A549 (cell line): ENCODE measurements around the gene DCK. TPM values are rescaled to one million over a fixed set of nuclear protein-coding genes. Genes with fewer than 3 reads are reported as not detected.

Source experiments
- ATAC-seq, 2 experiments: fragments of 200-7000 bp in 1 of 2; fragments of >200 bp in 1 of 2; cut with Nextera tagmentation in 1 of 2; cut with Tn5 transposase in 1 of 2; 3 replicates each; pipeline versions ENCODE4 v1.8.0 to v1.9.1; 2018 to 2020; ENCODE audit warnings: mild to moderate bottlenecking in 1 of 2, moderate library complexity in 1 of 2
- CTCF ChIA-PET: fragments of 300-600 bp; sonication (Branson Sonifier 250); formaldehyde crosslinking; extraction: SDS; loops from one replicate; lab custom pipeline; 2021; ENCODE audit warnings: antibody characterized with exemption, inconsistent platforms; lab: Yijun Ruan, JAX
- POLR2A ChIA-PET: fragments of 350-600 bp; formaldehyde crosslinking; extraction: SDS; loops from one replicate; lab custom pipeline; 2021; ENCODE audit warnings: antibody characterized with exemption, inconsistent platforms; lab: Yijun Ruan, JAX
- DNase-seq, 2 experiments: peaks; one replicate each; pipeline versions ENCODE4 v3.0.0 to v3.0.0-alpha.2; 2011 to 2016; ENCODE audit warnings: low read depth in 1 of 2, low spot score in 1 of 2
- FAIRE-seq: peaks from 2 replicates; lab custom pipeline; 2011; peaks lifted over from hg19 to GRCh38; lab: Jason Lieb, UNC
- H3K27ac ChIP-seq, 2 experiments: fragments of >200 bp; sonication (Bioruptor Twin); formaldehyde crosslinking; 3 replicates each; pipeline ENCODE4 v1.5.1; 2016 to 2017
- H3K4me1 ChIP-seq: fragments of >200 bp; sonication (Bioruptor Twin); formaldehyde crosslinking; 3 replicates; pipeline ENCODE4 v1.6.1; 2016
- H3K4me2 ChIP-seq: fragments of >200 bp; sonication (Bioruptor Twin); formaldehyde crosslinking; 3 replicates; pipeline ENCODE4 v1.6.1; 2016
- H3K4me3 ChIP-seq: fragments of >200 bp; sonication (Bioruptor Twin); formaldehyde crosslinking; 3 replicates; pipeline ENCODE4 v1.5.1; 2016
- H3K9me3 ChIP-seq: fragments of >200 bp; sonication (Bioruptor Twin); formaldehyde crosslinking; 3 replicates; pipeline ENCODE4 v1.6.1; 2016
- ATOH8 ChIP-seq: fragments of 250-450 bp; sonication (Bioruptor Pico); IDR thresholded peaks from 2 replicates; pipeline ENCODE4 v1.5.0; 2020; ENCODE audit warnings: low read depth, mild to moderate bottlenecking, moderate library complexity
- BCL3 ChIP-seq: fragments of >200 bp; sonication (Bioruptor Twin); formaldehyde crosslinking; IDR thresholded peaks from 3 replicates; pipeline ENCODE4 v1.6.1; 2016
- BHLHE40 ChIP-seq: IDR thresholded peaks from 2 replicates; pipeline ENCODE4 v1.6.1; 2012; ENCODE audit warnings: low read depth, low read length, inconsistent platforms
- CEBPB ChIP-seq, 2 experiments: fragments of >200 bp in 1 of 2; sonication (Bioruptor Twin) in 1 of 2; formaldehyde crosslinking in 1 of 2; IDR thresholded peaks; 2 replicates each; pipeline ENCODE4 v1.6.1; 2012 to 2016
- CHD4 ChIP-seq: fragments of 200-600 bp; sonication (generic); IDR thresholded peaks from 2 replicates; pipeline ENCODE4 v1.6.1; 2016; ENCODE audit warnings: antibody characterized with exemption, mild to moderate bottlenecking, borderline replicate concordance
- E2F6 ChIP-seq: IDR thresholded peaks from 2 replicates; pipeline ENCODE4 v1.6.1; 2012; ENCODE audit warnings: low read depth, borderline replicate concordance
- EHMT2 ChIP-seq: fragments of 200-600 bp; sonication (generic); IDR thresholded peaks from 2 replicates; pipeline ENCODE4 v1.6.1; 2016; ENCODE audit warnings: antibody characterized with exemption, low read depth, mild to moderate bottlenecking, moderate library complexity
- ESRRA ChIP-seq: fragments of 150-350 bp; IDR thresholded peaks from 2 replicates; pipeline ENCODE4 v1.6.1; 2014; ENCODE audit warnings: mild to moderate bottlenecking, low read length, borderline replicate concordance
- FOSB ChIP-seq: fragments of 250-450 bp; sonication (Bioruptor Pico); IDR thresholded peaks from 2 replicates; pipeline ENCODE4 v1.5.0; 2020; ENCODE audit warnings: mild to moderate bottlenecking, moderate library complexity
- GATA3 ChIP-seq: IDR thresholded peaks from 2 replicates; pipeline ENCODE4 v1.6.1; 2012; ENCODE audit warnings: borderline replicate concordance
- HEYL ChIP-seq: fragments of 250-450 bp; sonication (Bioruptor Pico); IDR thresholded peaks from 2 replicates; pipeline ENCODE4 v1.8.0; 2021; ENCODE audit warnings: mild to moderate bottlenecking, moderate library complexity
- HMGXB4 ChIP-seq: fragments of 250-450 bp; sonication (Bioruptor Pico); IDR thresholded peaks from 2 replicates; pipeline ENCODE4 v1.5.0; 2021; ENCODE audit warnings: mild to moderate bottlenecking, moderate library complexity, borderline replicate concordance
- HOXA7 ChIP-seq: fragments of 250-450 bp; sonication (Bioruptor Pico); IDR thresholded peaks from 2 replicates; pipeline ENCODE4 v1.5.0; 2020; ENCODE audit warnings: mild to moderate bottlenecking, moderate library complexity
- JUN ChIP-seq, 2 experiments: fragments of >200 bp; sonication (Bioruptor Twin); formaldehyde crosslinking; IDR thresholded peaks; 2 replicates in 1 of 2; 3 replicates in 1 of 2; pipeline ENCODE4 v1.6.1; 2016 to 2017
- JUNB ChIP-seq: fragments of >200 bp; sonication (Bioruptor Twin); formaldehyde crosslinking; IDR thresholded peaks from 2 replicates; pipeline ENCODE4 v1.6.1; 2016
- KDM5A ChIP-seq: fragments of 200-600 bp; sonication (generic); IDR thresholded peaks from 2 replicates; pipeline ENCODE4 v1.6.1; 2016; ENCODE audit warnings: antibody characterized with exemption, mild to moderate bottlenecking
- RAD21 ChIP-seq, 2 experiments: fragments of >200 bp in 1 of 2; sonication (Bioruptor Twin) in 1 of 2; formaldehyde crosslinking in 1 of 2; IDR thresholded peaks in 1 of 2; conservative IDR thresholded peaks in 1 of 2; 2 replicates in 1 of 2; 3 replicates in 1 of 2; pipeline ENCODE4 v1.6.1; 2012 to 2018; ENCODE audit warnings: inconsistent platforms in 1 of 2
- RARB ChIP-seq: fragments of 250-450 bp; sonication (Bioruptor Pico); IDR thresholded peaks from 2 replicates; pipeline ENCODE4 v1.8.0; 2021; ENCODE audit warnings: mild to moderate bottlenecking, moderate library complexity
- RCOR1 ChIP-seq: fragments of 150-350 bp; IDR thresholded peaks from 2 replicates; pipeline ENCODE4 v1.6.1; 2014; ENCODE audit warnings: antibody characterized with exemption, low read length, low read depth
- REST ChIP-seq: fragments of 200-600 bp; sonication (generic); IDR thresholded peaks from 2 replicates; pipeline ENCODE4 v1.6.1; 2016; ENCODE audit warnings: antibody characterized with exemption, mild to moderate bottlenecking, moderate library complexity
- TFCP2L1 ChIP-seq: fragments of 250-450 bp; sonication (Bioruptor Pico); IDR thresholded peaks from 2 replicates; pipeline ENCODE4 v1.5.0; 2021; ENCODE audit warnings: mild to moderate bottlenecking
- ZFP36 ChIP-seq: fragments of 450-650 bp; IDR thresholded peaks from 2 replicates; pipeline ENCODE4 v1.6.1; 2014; ENCODE audit warnings: borderline replicate concordance; ENCODE audit not compliant: partially characterized antibody
- ZNF302 ChIP-seq: fragments of 250-450 bp; sonication (Bioruptor Pico); IDR thresholded peaks from 2 replicates; pipeline ENCODE4 v1.9.0; 2021; ENCODE audit warnings: inconsistent platforms, mild to moderate bottlenecking, moderate library complexity
- WGBS: methylation state at CpG from one replicate; pipeline ENCODE4 v1.1.6; 2017; ENCODE audit errors: missing lambda C conversion rate; 5-methylcytosine and 5-hydroxymethylcytosine counted together
- polyA plus RNA-seq, 4 experiments: library from polyadenylated mRNA; depleted of rRNA in 3 of 4; stranded (reverse); fragments of >200 nt; fragmentation: RNase III in 1 of 4; extraction: RNeasy Plus Mini Kit Qiagen cat#74134 plus additional on column Dnase treatment in 1 of 4; gene quantifications; 2 replicates in 3 of 4; 3 replicates in 1 of 4; pipeline ENCODE4 v1.2.3, GENCODE V29; 2011 to 2017

DCK gene
- polyA plus RNA-seq, 2 of the 4 experiments (the other 2 are of a cell fraction), result 20.0 to 20.6 TPM

- no peak for TF ChIP-seq REST
- TF ChIP-seq CEBPB (IDR thresholded peaks at IDR 0.05), result no peak
- no peak for TF ChIP-seq KDM5A
- no peak for TF ChIP-seq ZNF302
- TF ChIP-seq JUN (IDR thresholded peaks at IDR 0.05), result no peak
Measured at GRCh38 chr4:70984106-70984505, 9.3 kb upstream of the DCK start (continued).

GRCh38 chr4:70984589-70984988 lies 8.9 kb upstream of the DCK start:
- ChIA-PET CTCF (no interaction called here), POLR2A (no interaction called here)
- FAIRE-seq (no peak), ATAC-seq (no peak), DNase-seq (no peak)
- Histone ChIP-seq H3K27ac (no peak overlapping the region), H3K4me2 (no peak overlapping the region), H3K9me3 (no peaks in the 10 kb centered on the region), H3K4me3 (no peak overlapping the region), H3K4me1 (no peaks in the 10 kb centered on the region)
- 92% methylated on average over 1 of the region's 1 CpG for WGBS
- no peak for TF ChIP-seq CHD4
- TF ChIP-seq HMGXB4 (CRISPR knock-in tag), result no peak
- no peak for TF ChIP-seq RAD21 (conservative IDR thresholded peaks at IDR 0.05 in 1 of 2, IDR thresholded peaks at IDR 0.05 in 1 of 2)
- TF ChIP-seq HOXA7, result no peak
- no peak for TF ChIP-seq HEYL
- no peak for TF ChIP-seq ATOH8
- TF ChIP-seq ESRRA, result no peak
- no peak for TF ChIP-seq TFCP2L1 (CRISPR knock-in tag)
- no peak for TF ChIP-seq JUNB
- TF ChIP-seq BCL3, result no peak
- no peak for TF ChIP-seq RCOR1
- no peak for TF ChIP-seq GATA3
- no peak for TF ChIP-seq FOSB (CRISPR knock-in tag)
- no peak for TF ChIP-seq EHMT2
- no peak for TF ChIP-seq BHLHE40
- no peak for TF ChIP-seq REST
- TF ChIP-seq ZFP36, result no peak
- no peak for TF ChIP-seq E2F6
- TF ChIP-seq RARB (CRISPR knock-in tag), result no peak
